HepG2 (cell line): ENCODE results near the gene PHACTR1. TPM values are rescaled to one million over a fixed set of nuclear protein-coding genes. Genes with fewer than 3 reads are reported as not detected.

Source experiments
- ATAC-seq: fragments of 200-7000 bp; cut with Tn5 transposase; 3 replicates; pipeline ENCODE4 v1.9.1; 2020; ENCODE audit warnings: mild to moderate bottlenecking, moderate library complexity
- BruUV-seq: library from RNA; stranded (reverse); fragments of 400-500 nt; replicated peaks from 2 replicates; lab custom pipeline; 2021; lab: Mats Ljungman, UMichigan
- CTCF ChIA-PET: fragments of 300-600 bp; formaldehyde crosslinking; extraction: SDS; loops from one replicate; lab custom pipeline; 2021; ENCODE audit warnings: low total read pairs, inconsistent platforms, low intra/inter-chr PET ratio; lab: Yijun Ruan, JAX
- POLR2A ChIA-PET: fragments of 350-600 bp; sonication (Branson Sonifier 250); formaldehyde crosslinking; loops from one replicate; lab custom pipeline; 2020; ENCODE audit warnings: antibody characterized with exemption, inconsistent platforms; lab: Yijun Ruan, JAX
- DNase-seq: peaks from one replicate; pipeline ENCODE4 v3.0.0-alpha.2; 2015; ENCODE audit warnings: low spot score
- FAIRE-seq: peaks from 3 replicates; lab custom pipeline; 2011; peaks lifted over from hg19 to GRCh38; lab: Jason Lieb, UNC
- H2AFZ ChIP-seq: one replicate; pipeline ENCODE4 v1.6.1; 2011; ENCODE audit warnings: low read length, inconsistent platforms
- H3K27ac ChIP-seq: fragments of 300-600 bp; 3 replicates; pipeline ENCODE4 v1.8.0; 2011; ENCODE audit warnings: mixed run types, mild to moderate bottlenecking, mixed read lengths, low read length, inconsistent platforms; ENCODE audit not compliant: insufficient read depth; ENCODE audit errors: extremely low read length
- H3K27me3 ChIP-seq, 2 experiments: fragments of 200-600 bp in 1 of 2; 2 replicates in 1 of 2; 3 replicates in 1 of 2; pipeline versions ENCODE4 v1.6.0 to v1.8.0; 2011; ENCODE audit warnings: low read length in 2 of 2, mild to moderate bottlenecking in 2 of 2, moderate library complexity in 2 of 2, inconsistent platforms in 1 of 2; ENCODE audit not compliant: insufficient read depth in 2 of 2, control insufficient read depth in 1 of 2
- H3K36me3 ChIP-seq, 2 experiments: fragments of 200-600 bp in 1 of 2; replicated peaks in 1 of 2; 2 replicates in 1 of 2; 3 replicates in 1 of 2; pipeline versions ENCODE4 v1.5.1 to v1.8.0; 2011; ENCODE audit warnings: low read length in 2 of 2, inconsistent platforms in 1 of 2; ENCODE audit not compliant: insufficient read depth in 2 of 2, control insufficient read depth in 1 of 2
- H3K4me1 ChIP-seq: 2 replicates; pipeline ENCODE4 v1.5.1; 2012; ENCODE audit warnings: low read length, inconsistent platforms; ENCODE audit not compliant: insufficient read depth
- H3K4me2 ChIP-seq: 2 replicates; pipeline ENCODE4 v1.6.0; 2011; ENCODE audit warnings: low read depth, low read length, inconsistent platforms
- H3K4me3 ChIP-seq, 3 experiments: fragments of 200-600 bp in 1 of 3; sonication (generic), shearing (Covaris generic) in 1 of 3; replicated peaks in 1 of 3; 2 replicates each; pipeline ENCODE4 v1.5.1; 2011 to 2016; ENCODE audit warnings: low read length in 3 of 3, inconsistent platforms in 2 of 3, low read depth in 2 of 3, mild to moderate bottlenecking in 2 of 3, control low read depth in 1 of 3, mixed read lengths in 1 of 3; ENCODE audit not compliant: insufficient read depth in 1 of 3
- H3K79me2 ChIP-seq: one replicate; pipeline ENCODE4 v1.6.1; 2011; ENCODE audit warnings: low read length, inconsistent platforms; ENCODE audit not compliant: insufficient read depth
- H3K9ac ChIP-seq: 2 replicates; pipeline ENCODE4 v1.6.0; 2011; ENCODE audit warnings: mild to moderate bottlenecking, low read depth, low read length, inconsistent platforms; ENCODE audit not compliant: insufficient read depth
- H3K9me3 ChIP-seq: 2 replicates; pipeline ENCODE4 v1.5.1; 2012; ENCODE audit warnings: mild to moderate bottlenecking, low read length
- H4K20me1 ChIP-seq: 2 replicates; pipeline ENCODE4 v1.6.0; 2011; ENCODE audit warnings: inconsistent platforms, mild to moderate bottlenecking, low read length, moderate library complexity; ENCODE audit not compliant: insufficient read depth
- DMTF1 ChIP-seq: sonication (generic); formaldehyde crosslinking; IDR thresholded peaks from 2 replicates; pipeline ENCODE4 v1.4.0; 2020; ENCODE audit warnings: mild to moderate bottlenecking, missing genetic modification reagents
- FUBP1 ChIP-seq: sonication (generic); formaldehyde crosslinking; IDR thresholded peaks from 2 replicates; pipeline ENCODE4 v1.5.1; 2020; ENCODE audit warnings: missing genetic modification reagents, mild to moderate bottlenecking, borderline replicate concordance
- HIVEP1 ChIP-seq: sonication (generic); formaldehyde crosslinking; IDR thresholded peaks from 2 replicates; pipeline ENCODE4 v1.4.0; 2020; ENCODE audit warnings: mild to moderate bottlenecking, missing genetic modification reagents
- TP53 ChIP-seq: sonication (generic); formaldehyde crosslinking; conservative IDR thresholded peaks from 2 replicates; pipeline ENCODE4 v1.4.0; 2020; ENCODE audit warnings: missing genetic modification reagents
- WGBS: methylation state at CpG from one replicate; pipeline ENCODE4 v1.1.6; 2017; ENCODE audit warnings: low lambda C conversion rate; 5-methylcytosine and 5-hydroxymethylcytosine counted together
- in situ Hi-C: cut with HindIII; loops from 2 replicates; pipeline ENCODE4 v1.10.0; 2017; ENCODE audit warnings: low pct_unique_long_range_greater_than_20kb; ENCODE audit not compliant: extremely low pct_ligation_motif_present
- intact Hi-C: fragments of 100-400 bp; cut with micrococcal nuclease; formaldehyde crosslinking; loops from one replicate; pipeline ENCODE4 v1.10.0; 2022; ENCODE audit not compliant: unreplicated experiment
- polyA plus RNA-seq, 8 experiments: library from polyadenylated mRNA; depleted of rRNA in 3 of 8; stranded (reverse) in 7 of 8; unstranded in 1 of 8; fragments of >200 nt; fragmentation: Illumina TruSeq in 4 of 8; extraction: Trizol in 4 of 8; gene quantifications; 2 replicates each; pipeline versions ENCODE4 v1.2.1 to v1.2.3, GENCODE V29; 2011 to 2016; ENCODE audit warnings: low read depth in 4 of 8, missing spikeins in 1 of 8, mixed read lengths in 1 of 8; ENCODE audit not compliant: insufficient read depth in 1 of 8
- total RNA-seq, 5 experiments: library from RNA; depleted of rRNA; stranded (reverse); fragments of >200 nt; fragmentation: Illumina TruSeq; extraction: Trizol; gene quantifications; 2 replicates each; pipeline ENCODE4 v1.2.3, GENCODE V29; 2016; ENCODE audit warnings: low read depth in 1 of 5

Gene PHACTR1
- total and polyA plus RNA-seq, 2 of the 13 experiments (the other 11 are each of a cell fraction or from before 2014, with no cell fraction given): 0.09 TPM; not detected in 1

- no peak for ATAC-seq
Measured at GRCh38 chr6:13026557-13026956, 310.0 kb downstream of the PHACTR1 start.

GRCh38 chr6:13027207-13027606, 310.6 kb downstream of the PHACTR1 start:
- WGBS: 0% methylated on average over 2 of the region's 2 CpGs
- FAIRE-seq: no peak
- CTCF ChIA-PET: no interaction called here

More at GRCh38 chr6:13026557-13026956, 310.0 kb downstream of the PHACTR1 start:
- WGBS: 3% methylated on average over 5 of the region's 5 CpGs
- no peaks in the 10 kb centered on the region for H3K79me2 ChIP-seq
- H2AFZ ChIP-seq: no peak overlapping the region
- peaks cover 0 to 9% of the 10 kb centered on the region in 2 experiments; a peak in 3 of 5 replicates for H3K27me3 ChIP-seq
- BruUV-seq: no TSS peak
- H4K20me1 ChIP-seq: no peaks in the 10 kb centered on the region
- intact Hi-C loops (no loop called here), in situ Hi-C loops (no loop called here)
- no peak overlapping the region for H3K4me3 ChIP-seq
- CTCF ChIA-PET: no interaction called here
- POLR2A ChIA-PET: no interaction called here
- no peak for DNase-seq
- no peaks in the 10 kb centered on the region for H3K4me1 ChIP-seq
- H3K4me2 ChIP-seq: no peak overlapping the region
- H3K9me3 ChIP-seq: no peaks in the 10 kb centered on the region
- H3K27ac ChIP-seq: no peak overlapping the region
- H3K36me3 ChIP-seq: no peaks in the 10 kb centered on the region
- no peak for TF ChIP-seq DMTF1 (CRISPR knock-in tag)
- no peak for TF ChIP-seq HIVEP1 (CRISPR knock-in tag)
- TF ChIP-seq TP53 (CRISPR knock-in tag): no peak
- TF ChIP-seq, all 625 proteins: peak for 0
- no peak overlapping the region for H3K9ac ChIP-seq
- no peak for FAIRE-seq

More at GRCh38 chr6:13027207-13027606, 310.6 kb downstream of the PHACTR1 start:
- no peak for DNase-seq
- POLR2A ChIA-PET: no interaction called here
- in situ Hi-C loops: no loop called here
- no peaks in the 10 kb centered on the region for H3K79me2 ChIP-seq
- no peak overlapping the region for H3K9ac ChIP-seq
- ATAC-seq: no peak
- no peaks in the 10 kb centered on the region for H3K9me3 ChIP-seq
- H3K36me3 ChIP-seq: no peaks in the 10 kb centered on the region
- no peaks in the 10 kb centered on the region for H3K4me1 ChIP-seq
- H4K20me1 ChIP-seq: no peaks in the 10 kb centered on the region
- no TSS peak for BruUV-seq
- intact Hi-C loops: no loop called here
- no peak overlapping the region for H3K27ac ChIP-seq
- H3K4me3 ChIP-seq: no peak overlapping the region
- H3K4me2 ChIP-seq: no peak overlapping the region
- no peak for TF ChIP-seq FUBP1 (CRISPR knock-in tag)
- H2AFZ ChIP-seq: no peak overlapping the region
- H3K27me3 ChIP-seq: peaks cover 0 to 8% of the 10 kb centered on the region in 2 experiments; a peak in 3 of 5 replicates
